Right atrium auricular region (tissue), 2 donors: Measurements from ENCODE around the gene AP4S1. TPM values are rescaled to one million over a fixed set of nuclear protein-coding genes. Genes with fewer than 3 reads are reported as not detected.

Source experiments
- DNase-seq: peaks from one replicate; pipeline ENCODE4 v3.0.0-alpha.2; 2019; ENCODE audit warnings: low spot score
- H3K27ac ChIP-seq, 2 donors: fragments of 200-600 bp; sonication (generic); 1 replicate in 1 of 2; 2 replicates in 1 of 2; pipeline ENCODE4 v1.5.1; 2016 to 2019
- H3K27me3 ChIP-seq, 2 donors: fragments of 200-600 bp; sonication (generic); one replicate each; pipeline versions ENCODE4 v1.5.1 to v1.6.0; 2017 to 2019
- H3K36me3 ChIP-seq: fragments of 200-600 bp; sonication (generic); one replicate; pipeline ENCODE4 v1.5.1; 2016
- H3K4me1 ChIP-seq, 2 donors: fragments of 200-600 bp; sonication (generic); one replicate each; pipeline versions ENCODE4 v1.5.1 to v1.6.0; 2017 to 2019
- H3K4me3 ChIP-seq, 2 donors: fragments of 200-600 bp; sonication (generic); 1 replicate in 1 of 2; 2 replicates in 1 of 2; pipeline ENCODE4 v1.5.1; 2017 to 2019; ENCODE audit warnings: mild to moderate bottlenecking in 1 of 2, moderate library complexity in 1 of 2
- H3K9me3 ChIP-seq, 2 donors: fragments of 200-600 bp; sonication (generic); one replicate each; pipeline ENCODE4 v1.5.1; 2019
- total RNA-seq, 2 donors: library from RNA; depleted of rRNA; stranded (reverse); fragments of >200 nt; gene quantifications; one replicate each; pipeline ENCODE4 v1.1.0, GENCODE V29; 2016
- TF ChIP-seq, protein P1 (sequence below), 2 donors: fragments of 200-600 bp; sonication (generic); IDR thresholded peaks; one replicate each; pipeline ENCODE4 v1.5.1; 2019; ENCODE audit warnings: antibody characterized with exemption in 2 of 2

The AP4S1 gene
- total RNA-seq, 2 donors from 2014 or later, result 3.3 to 17.3 TPM

DNA sequence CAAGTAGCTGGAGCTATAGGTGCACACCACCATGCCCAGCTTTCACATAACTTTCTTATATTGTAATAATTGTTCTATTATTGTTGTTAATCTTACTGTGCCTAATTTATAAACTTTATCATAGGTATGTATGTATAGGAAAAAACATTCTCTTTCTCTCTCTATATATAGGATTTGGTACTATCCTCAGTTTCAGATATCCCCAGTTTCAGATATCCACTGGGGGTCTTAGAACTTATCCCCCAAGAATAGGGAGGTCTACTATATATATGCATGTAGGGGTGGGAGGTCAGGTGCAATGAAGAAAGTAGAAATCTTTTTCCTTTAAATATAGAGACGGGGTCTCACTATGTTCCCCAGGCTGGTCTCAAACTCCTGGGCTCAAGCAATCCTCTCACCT is 71.6 kb downstream of the AP4S1 start:
- TF ChIP-seq, protein P1, sequence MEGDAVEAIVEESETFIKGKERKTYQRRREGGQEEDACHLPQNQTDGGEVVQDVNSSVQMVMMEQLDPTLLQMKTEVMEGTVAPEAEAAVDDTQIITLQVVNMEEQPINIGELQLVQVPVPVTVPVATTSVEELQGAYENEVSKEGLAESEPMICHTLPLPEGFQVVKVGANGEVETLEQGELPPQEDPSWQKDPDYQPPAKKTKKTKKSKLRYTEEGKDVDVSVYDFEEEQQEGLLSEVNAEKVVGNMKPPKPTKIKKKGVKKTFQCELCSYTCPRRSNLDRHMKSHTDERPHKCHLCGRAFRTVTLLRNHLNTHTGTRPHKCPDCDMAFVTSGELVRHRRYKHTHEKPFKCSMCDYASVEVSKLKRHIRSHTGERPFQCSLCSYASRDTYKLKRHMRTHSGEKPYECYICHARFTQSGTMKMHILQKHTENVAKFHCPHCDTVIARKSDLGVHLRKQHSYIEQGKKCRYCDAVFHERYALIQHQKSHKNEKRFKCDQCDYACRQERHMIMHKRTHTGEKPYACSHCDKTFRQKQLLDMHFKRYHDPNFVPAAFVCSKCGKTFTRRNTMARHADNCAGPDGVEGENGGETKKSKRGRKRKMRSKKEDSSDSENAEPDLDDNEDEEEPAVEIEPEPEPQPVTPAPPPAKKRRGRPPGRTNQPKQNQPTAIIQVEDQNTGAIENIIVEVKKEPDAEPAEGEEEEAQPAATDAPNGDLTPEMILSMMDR (IDR thresholded peaks at IDR 0.05), result no peak
- Histone ChIP-seq H3K27ac (no peak overlapping the region), H3K36me3 (peaks cover 49% of the 10 kb centered on the region)

DNA sequence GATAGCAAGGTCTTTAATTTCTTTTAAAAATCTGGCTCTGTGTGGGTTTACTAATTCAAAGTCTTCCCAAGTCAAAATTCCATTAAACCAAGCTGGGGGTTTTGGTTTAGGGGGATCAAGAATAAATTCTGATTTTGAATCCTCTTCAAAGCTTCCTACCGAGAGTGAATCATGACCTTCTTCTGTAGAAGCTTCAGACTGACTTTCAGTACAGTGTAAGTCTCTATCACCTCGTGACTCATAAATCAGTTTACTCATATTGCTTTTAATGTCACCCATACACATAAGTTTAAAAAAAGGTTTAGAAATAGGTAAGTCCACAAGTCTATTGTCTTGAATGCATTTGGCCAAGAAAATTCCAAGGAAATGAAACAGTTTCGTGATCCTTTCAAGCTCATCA is 81.3 kb downstream of the AP4S1 start:
- Histone ChIP-seq H3K4me1 (no peaks in the 10 kb centered on the region), H3K27me3 (no peaks in the 10 kb centered on the region), H3K27ac (no peak overlapping the region), H3K4me3 (no peak overlapping the region), H3K36me3 (peaks cover 90% of the 10 kb centered on the region), H3K9me3 (no peaks in the 10 kb centered on the region)
- DNase-seq, result no peak
- TF ChIP-seq, protein P1 (IDR thresholded peaks at IDR 0.05), result no peak

More for the DNA sequence above, 71.6 kb downstream of the AP4S1 start:
- no peaks in the 10 kb centered on the region for H3K27me3 ChIP-seq
- no peaks in the 10 kb centered on the region for H3K4me1 ChIP-seq
- H3K4me3 ChIP-seq, result no peak overlapping the region
- no peaks in the 10 kb centered on the region for H3K9me3 ChIP-seq
- DNase-seq, result no peak

DNA sequence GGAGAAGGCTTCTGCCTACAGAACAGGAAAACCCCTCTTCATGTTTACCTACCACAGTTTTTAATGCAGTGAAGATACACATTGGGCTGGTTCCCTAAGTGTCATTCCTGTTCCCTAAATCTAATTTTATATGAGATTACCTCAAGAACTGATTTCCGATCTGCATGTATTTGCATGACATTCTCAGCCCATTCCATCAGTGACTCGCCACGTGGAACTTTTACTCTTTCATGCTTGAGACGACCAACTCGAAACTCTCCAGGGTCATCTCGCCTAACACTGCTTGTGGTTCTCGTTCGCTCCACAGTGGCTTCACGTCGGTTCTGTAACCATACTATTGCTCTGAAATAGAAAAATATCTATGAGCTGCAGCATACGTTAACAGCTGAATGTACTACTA is 83.8 kb downstream of the AP4S1 start:
- H3K9me3 ChIP-seq, result no peaks in the 10 kb centered on the region
- H3K27me3 ChIP-seq, result no peaks in the 10 kb centered on the region
- no peak overlapping the region for H3K27ac ChIP-seq
- no peak overlapping the region for H3K4me3 ChIP-seq
- TF ChIP-seq, protein P1 (IDR thresholded peaks at IDR 0.05), result no peak
- DNase-seq, result no peak
- no peaks in the 10 kb centered on the region for H3K4me1 ChIP-seq
- H3K36me3 ChIP-seq, result peaks cover 93% of the 10 kb centered on the region

DNA sequence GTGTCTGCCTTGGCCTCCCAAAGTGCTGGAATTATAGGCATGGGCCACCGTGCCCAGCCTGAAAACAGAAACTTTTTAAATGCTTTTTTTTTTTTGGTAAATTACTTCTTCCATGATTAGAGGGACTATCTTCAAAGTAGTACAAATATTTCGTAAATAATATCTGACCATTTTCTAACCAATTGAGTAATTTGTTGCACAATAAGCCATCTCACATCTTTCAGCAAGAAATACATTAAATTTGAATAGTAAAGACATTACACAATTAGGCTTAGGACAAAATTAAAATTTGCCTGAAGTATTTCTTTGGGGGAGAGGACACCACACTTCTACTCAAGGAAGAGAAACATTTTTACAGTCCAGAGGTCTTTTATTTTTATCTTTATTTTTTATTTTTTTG is 85.4 kb downstream of the AP4S1 start:
- Histone ChIP-seq H3K36me3 (peaks cover 92% of the 10 kb centered on the region), H3K4me1 (no peaks in the 10 kb centered on the region), H3K9me3 (no peaks in the 10 kb centered on the region), H3K27me3 (no peaks in the 10 kb centered on the region), H3K27ac (no peak overlapping the region), H3K4me3 (no peak overlapping the region)
- DNase-seq, result no peak
- TF ChIP-seq, protein P1 (IDR thresholded peaks at IDR 0.05), result no peak

DNA sequence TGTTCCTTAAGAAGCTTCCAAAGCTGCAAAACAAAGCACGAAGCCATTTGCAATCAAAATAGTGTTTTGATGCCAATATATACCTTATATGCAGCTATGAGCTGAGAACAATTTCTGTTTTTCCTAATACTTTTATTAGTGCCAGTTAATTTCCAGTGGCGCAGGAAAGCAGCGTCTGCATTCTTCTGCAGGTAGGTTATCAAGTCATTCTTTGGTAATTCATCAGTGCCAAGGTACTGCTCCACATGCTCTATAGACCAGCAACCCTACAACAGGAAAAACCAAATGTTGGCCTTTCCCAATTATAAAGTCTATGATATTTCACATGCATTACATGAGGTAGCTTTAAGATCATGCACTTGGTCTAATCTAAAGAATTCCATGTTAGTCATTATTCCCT is 88.3 kb downstream of the AP4S1 start:
- H3K4me3 ChIP-seq, result no peak overlapping the region
- H3K27ac ChIP-seq, result no peak overlapping the region
- TF ChIP-seq, protein P1 (IDR thresholded peaks at IDR 0.05), result no peak
- H3K36me3 ChIP-seq, result peaks cover 93% of the 10 kb centered on the region
- no peaks in the 10 kb centered on the region for H3K27me3 ChIP-seq
- no peak for DNase-seq
- H3K4me1 ChIP-seq, result no peaks in the 10 kb centered on the region
- H3K9me3 ChIP-seq, result no peaks in the 10 kb centered on the region

DNA sequence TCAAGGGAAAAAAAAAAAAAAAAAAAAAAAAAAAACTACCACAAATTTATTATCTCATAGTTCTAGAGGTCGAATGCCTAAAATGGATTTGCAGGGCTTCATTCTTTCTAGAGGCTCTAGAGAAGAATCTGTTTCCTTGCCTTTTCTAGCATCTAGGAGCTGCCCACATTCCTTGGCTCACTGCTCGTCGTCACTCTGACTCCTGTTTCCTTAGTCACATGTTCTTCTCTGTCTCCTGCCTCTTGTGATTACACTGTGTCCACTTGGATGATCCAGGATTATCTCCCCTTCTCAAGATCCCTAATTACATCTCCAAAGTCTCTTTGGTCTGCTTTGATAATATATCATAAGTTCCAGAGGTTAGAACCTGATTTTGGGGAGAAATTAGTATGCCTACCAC is 93.4 kb downstream of the AP4S1 start:
- Histone ChIP-seq H3K27me3 (no peaks in the 10 kb centered on the region), H3K27ac (no peak overlapping the region), H3K9me3 (no peaks in the 10 kb centered on the region), H3K36me3 (peaks cover 92% of the 10 kb centered on the region), H3K4me1 (no peaks in the 10 kb centered on the region), H3K4me3 (no peak overlapping the region)
- TF ChIP-seq, protein P1 (IDR thresholded peaks at IDR 0.05), result no peak
- DNase-seq, result no peak
